ENCODE measurements around the gene CADPS2. TPM values are rescaled to one million over a fixed set of nuclear protein-coding genes. Genes with fewer than 3 reads are reported as not detected.

Gene CADPS2
- polyA plus RNA-seq, 3 donors, result not detected

DNA sequence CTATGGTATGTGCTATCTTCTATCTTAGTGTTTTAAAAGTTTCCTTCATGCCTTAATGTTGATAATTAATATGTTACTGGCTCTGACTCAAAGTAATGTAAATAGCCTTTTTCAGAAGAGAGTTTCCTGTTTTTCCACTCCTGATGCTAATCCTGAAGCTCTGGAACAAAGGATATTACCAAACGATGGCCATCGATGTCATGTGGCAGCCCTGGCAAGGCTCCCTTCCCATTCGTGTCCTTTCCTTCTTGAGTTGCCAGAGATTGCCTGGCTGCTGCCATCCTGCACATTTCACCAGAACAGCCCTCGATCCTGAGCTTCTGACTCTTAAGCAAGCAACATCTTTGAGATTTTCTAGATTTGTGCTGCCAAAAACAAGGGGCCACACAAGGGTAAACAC, 233.4 kb downstream of the CADPS2 start:
- H3K9me3 Mint-ChIP-seq, result peaks cover 0 to 14% (median 2%) of the 10 kb centered on the region in 7 donors

DNA sequence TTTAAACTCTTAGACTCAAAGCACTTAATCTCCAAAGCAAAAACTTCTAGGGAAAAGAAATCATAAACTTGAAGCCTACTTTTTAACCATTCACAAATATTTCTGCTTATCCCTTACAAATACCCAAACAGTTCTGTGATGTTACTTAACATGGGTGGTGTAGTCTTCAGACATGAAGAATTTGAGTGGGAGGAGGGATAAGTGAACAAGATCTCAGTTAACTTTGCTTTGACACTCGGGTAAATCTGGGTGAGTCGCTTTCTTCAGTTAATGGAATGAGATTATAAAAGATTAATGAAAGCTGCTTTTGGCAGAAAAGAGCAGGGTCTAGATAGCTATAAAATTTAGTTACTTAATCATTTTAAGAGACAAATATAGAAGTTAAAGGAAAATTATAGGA, 234.8 kb downstream of the CADPS2 start:
- Histone ChIP-seq H3K4me3 (replicated peaks in 1 of 3; ENCODE audit: low read depth in 2 of 3, low read length in 3 of 3) (no peak overlapping the region), H3K27ac (ENCODE audit: low read depth in 1 of 2, low read length in 2 of 2) (no peak overlapping the region), H4K20me1 (ENCODE audit: insufficient read depth, low read length) (no peaks in the 10 kb centered on the region), H3K9me3 (replicated peaks in 1 of 2; ENCODE audit: control insufficient read depth in 1 of 2, insufficient read depth in 1 of 2, low read length in 2 of 2) (peaks cover 0 to 5% of the 10 kb centered on the region in 2 donors), H3K36me3 (replicated peaks in 1 of 2; ENCODE audit: control insufficient read depth in 1 of 2, insufficient read depth in 2 of 2, low read length in 2 of 2) (no peaks in the 10 kb centered on the region), H2AFZ (ENCODE audit: insufficient read depth, low read depth, low read length, poor library complexity, severe bottlenecking) (no peak overlapping the region), H3K4me1 (ENCODE audit: control insufficient read depth in 1 of 2, insufficient read depth in 2 of 2, low read length in 2 of 2) (no peaks in the 10 kb centered on the region), H3K4me2 (replicated peaks; ENCODE audit: extremely low read depth, low read length, poor library complexity, severe bottlenecking) (no peak overlapping the region), H3K79me2 (ENCODE audit: insufficient read depth, low read length) (no peaks in the 10 kb centered on the region), H3K27me3 (ENCODE audit: control insufficient read depth in 2 of 2, insufficient read depth in 2 of 2, low read length in 2 of 2) (no peaks in the 10 kb centered on the region), H3K9ac (ENCODE audit: insufficient read depth, low read length, poor library complexity, severe bottlenecking) (no peak overlapping the region)
- intact Hi-C loops (cut with micrococcal nuclease), result no loop called here
- H3K27ac Mint-ChIP-seq, result no peak overlapping the region
- no CpG with 5 or more reads among the region's 2 CpGs for WGBS (ENCODE audit: insufficient coverage)
- H3K4me3 Mint-ChIP-seq, result no peak overlapping the region
- no peak for DNase-seq
- H3K27me3 Mint-ChIP-seq (ENCODE audit: low read depth in 3 of 3), result peaks cover 0 to 1% (median 0%) of the 10 kb centered on the region in 3 donors
- peaks cover 0 to 6% (median 2%) of the 10 kb centered on the region in 7 donors for H3K9me3 Mint-ChIP-seq
- no peaks in the 10 kb centered on the region for H3K4me1 Mint-ChIP-seq
- TF ChIP-seq, protein P1, sequence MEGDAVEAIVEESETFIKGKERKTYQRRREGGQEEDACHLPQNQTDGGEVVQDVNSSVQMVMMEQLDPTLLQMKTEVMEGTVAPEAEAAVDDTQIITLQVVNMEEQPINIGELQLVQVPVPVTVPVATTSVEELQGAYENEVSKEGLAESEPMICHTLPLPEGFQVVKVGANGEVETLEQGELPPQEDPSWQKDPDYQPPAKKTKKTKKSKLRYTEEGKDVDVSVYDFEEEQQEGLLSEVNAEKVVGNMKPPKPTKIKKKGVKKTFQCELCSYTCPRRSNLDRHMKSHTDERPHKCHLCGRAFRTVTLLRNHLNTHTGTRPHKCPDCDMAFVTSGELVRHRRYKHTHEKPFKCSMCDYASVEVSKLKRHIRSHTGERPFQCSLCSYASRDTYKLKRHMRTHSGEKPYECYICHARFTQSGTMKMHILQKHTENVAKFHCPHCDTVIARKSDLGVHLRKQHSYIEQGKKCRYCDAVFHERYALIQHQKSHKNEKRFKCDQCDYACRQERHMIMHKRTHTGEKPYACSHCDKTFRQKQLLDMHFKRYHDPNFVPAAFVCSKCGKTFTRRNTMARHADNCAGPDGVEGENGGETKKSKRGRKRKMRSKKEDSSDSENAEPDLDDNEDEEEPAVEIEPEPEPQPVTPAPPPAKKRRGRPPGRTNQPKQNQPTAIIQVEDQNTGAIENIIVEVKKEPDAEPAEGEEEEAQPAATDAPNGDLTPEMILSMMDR (IDR thresholded peaks at IDR 0.05), result no peak
- H3K36me3 Mint-ChIP-seq, result no peaks in the 10 kb centered on the region

More for the DNA sequence above, 233.4 kb downstream of the CADPS2 start:
- no peak overlapping the region for H3K27ac Mint-ChIP-seq
- H3K4me2 ChIP-seq (replicated peaks; ENCODE audit: extremely low read depth, low read length, poor library complexity, severe bottlenecking), result no peak overlapping the region
- H3K27me3 Mint-ChIP-seq (ENCODE audit: low read depth in 3 of 3), result peaks cover 0 to 1% (median 0%) of the 10 kb centered on the region in 3 donors
- no peak for DNase-seq
- no peaks in the 10 kb centered on the region for H3K4me1 Mint-ChIP-seq
- TF ChIP-seq, protein P1 (IDR thresholded peaks at IDR 0.05), result no peak
- H4K20me1 ChIP-seq (ENCODE audit: insufficient read depth, low read length), result no peaks in the 10 kb centered on the region
- 83% methylated on average over 3 of the region's 4 CpGs for WGBS (ENCODE audit: insufficient coverage)
- no peaks in the 10 kb centered on the region for H3K27me3 ChIP-seq (ENCODE audit: control insufficient read depth in 2 of 2, insufficient read depth in 2 of 2, low read length in 2 of 2)
- H3K4me1 ChIP-seq (ENCODE audit: control insufficient read depth in 1 of 2, insufficient read depth in 2 of 2, low read length in 2 of 2), result no peaks in the 10 kb centered on the region
- peaks cover 0 to 5% of the 10 kb centered on the region in 2 donors for H3K9me3 ChIP-seq (replicated peaks in 1 of 2; ENCODE audit: control insufficient read depth in 1 of 2, insufficient read depth in 1 of 2, low read length in 2 of 2)
- intact Hi-C loops (cut with micrococcal nuclease), result no loop called here
- no peaks in the 10 kb centered on the region for H3K36me3 ChIP-seq (replicated peaks in 1 of 2; ENCODE audit: control insufficient read depth in 1 of 2, insufficient read depth in 2 of 2, low read length in 2 of 2)
- no peak overlapping the region for H3K4me3 Mint-ChIP-seq
- no peak overlapping the region for H3K27ac ChIP-seq (ENCODE audit: low read depth in 1 of 2, low read length in 2 of 2)
- no peak overlapping the region for H3K4me3 ChIP-seq (replicated peaks in 1 of 3; ENCODE audit: low read depth in 2 of 3, low read length in 3 of 3)
- no peak overlapping the region for H3K9ac ChIP-seq (ENCODE audit: insufficient read depth, low read length, poor library complexity, severe bottlenecking)
- H3K79me2 ChIP-seq (ENCODE audit: insufficient read depth, low read length), result no peaks in the 10 kb centered on the region
- H2AFZ ChIP-seq (ENCODE audit: insufficient read depth, low read depth, low read length, poor library complexity, severe bottlenecking), result no peak overlapping the region
- H3K36me3 Mint-ChIP-seq, result no peaks in the 10 kb centered on the region

Measured in CD14-positive monocyte (primary cell).